ENCODE data around the gene BTBD2.

Gene BTBD2

DNA sequence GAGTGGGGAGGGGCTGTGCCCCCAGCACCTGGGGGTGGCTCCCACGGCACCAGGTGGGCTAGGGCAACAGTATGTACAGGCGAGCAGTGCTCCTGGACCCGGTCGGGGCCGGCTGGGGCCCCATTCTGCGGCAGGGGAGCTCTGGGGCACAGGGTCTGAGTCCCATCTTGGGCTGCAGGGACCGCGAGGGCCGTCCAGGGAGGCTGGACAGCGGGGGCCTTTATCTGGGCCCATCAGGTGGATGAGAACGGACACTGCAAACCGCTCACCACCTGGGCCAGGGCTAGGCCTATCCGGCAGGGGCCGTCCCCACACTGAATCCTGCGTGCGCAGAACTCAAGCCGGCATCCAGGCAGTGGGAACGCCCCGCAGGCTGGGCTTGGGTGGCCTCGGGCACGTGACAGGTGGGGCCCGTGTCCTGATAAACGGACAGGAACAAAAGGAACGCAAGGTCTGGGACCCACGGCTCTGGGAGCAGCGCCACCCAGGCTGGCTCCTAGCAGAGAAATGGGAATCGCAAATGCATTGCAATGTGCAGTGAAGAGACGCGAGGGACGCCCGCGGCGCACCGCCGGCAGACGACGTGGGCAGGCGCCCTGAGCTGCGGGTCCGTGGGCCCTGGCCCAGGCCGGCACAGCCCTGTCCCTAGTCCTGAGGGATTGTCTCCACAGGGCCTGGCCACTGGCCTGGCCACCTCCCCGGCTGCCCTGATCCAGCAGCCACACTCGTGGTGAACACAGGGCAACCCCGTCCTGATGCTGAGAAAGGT lies 29.7 kb downstream of the BTBD2 start:
- no peak for DNase-seq (ENCODE audit: low read depth)

DNA sequence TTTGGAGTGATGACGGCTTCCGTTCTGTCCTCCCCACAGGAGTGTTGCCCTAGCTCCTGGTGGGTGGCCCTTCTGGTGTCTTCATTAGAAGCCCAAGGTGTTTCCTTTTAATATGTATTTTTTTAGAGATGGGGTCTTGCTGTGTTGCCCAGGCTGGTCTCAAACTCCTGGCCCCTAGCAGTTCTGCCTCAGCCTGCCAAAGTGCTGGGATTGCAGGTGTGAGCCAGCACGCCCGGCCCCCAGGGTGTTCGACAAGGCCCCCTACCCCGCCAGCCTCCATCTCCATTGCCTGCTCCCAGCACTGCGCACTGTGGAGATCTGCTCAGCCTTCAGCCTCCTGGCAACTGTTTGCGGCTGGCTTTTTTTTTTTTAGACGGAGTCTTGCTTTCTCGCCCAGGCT lies 31.2 kb downstream of the BTBD2 start:
- no peak for DNase-seq (ENCODE audit: low read depth)

DNA sequence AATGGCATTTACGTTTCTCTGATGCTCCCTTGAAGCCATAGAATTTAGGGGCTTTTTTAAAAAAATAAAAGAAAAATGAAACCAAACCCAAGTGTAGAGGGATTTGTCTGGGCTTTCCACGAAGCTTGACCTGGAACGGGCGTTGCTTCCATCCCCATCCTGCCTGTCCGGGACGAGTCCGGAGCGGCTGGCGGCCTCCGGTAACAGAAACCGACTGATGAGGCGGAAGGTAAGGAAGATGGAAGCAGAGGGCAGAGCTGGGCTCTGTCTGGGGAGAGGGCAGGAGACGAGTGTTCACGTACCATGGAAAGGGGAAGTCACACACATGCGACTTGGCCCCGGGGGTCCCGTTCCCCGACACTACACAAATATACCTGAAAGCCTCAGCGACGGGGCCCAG lies 34.3 kb downstream of the BTBD2 start:
- no peak for DNase-seq (ENCODE audit: low read depth)

GRCh38 chr19:1980809-1981181 lies 34.7 kb downstream of the BTBD2 start:
- no peak for DNase-seq (ENCODE audit: low read depth)

DNA sequence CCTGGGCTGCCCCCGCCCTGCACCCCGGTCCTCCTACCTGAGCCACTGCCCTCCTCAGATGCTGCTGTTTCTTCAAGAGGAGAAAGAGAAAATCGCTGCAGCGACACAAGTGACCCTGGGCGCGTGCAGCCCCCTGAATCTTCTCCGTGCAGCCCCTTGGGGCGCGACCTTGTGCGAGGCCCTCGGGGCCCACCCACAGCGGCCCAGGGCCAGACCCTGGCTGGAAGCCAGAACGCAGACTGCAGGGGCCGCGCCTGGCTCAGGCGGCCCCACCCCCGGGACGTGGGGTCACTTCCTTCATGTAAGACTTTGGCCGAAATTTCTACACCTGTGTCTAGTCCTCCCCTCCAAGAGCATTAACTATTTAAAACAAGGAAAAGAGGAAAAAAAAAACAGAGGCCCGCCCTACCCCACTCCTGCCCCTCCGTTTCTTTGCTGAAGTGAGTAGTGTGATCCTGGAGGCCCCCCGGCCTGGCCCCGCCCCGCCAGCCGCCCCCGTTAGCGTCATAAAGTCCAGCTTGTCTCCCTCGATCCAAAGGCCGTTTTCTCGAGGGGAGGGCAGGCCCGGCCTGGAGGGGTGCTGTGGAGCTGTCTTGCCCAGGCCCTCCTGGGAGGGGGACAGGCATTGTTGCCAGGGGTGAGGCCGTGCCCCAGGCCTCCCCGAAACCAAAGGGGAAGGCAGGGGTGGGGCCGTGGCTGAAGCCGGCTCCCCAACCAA lies 35.3 kb downstream of the BTBD2 start:
- no peak for DNase-seq (ENCODE audit: low read depth)

DNA sequence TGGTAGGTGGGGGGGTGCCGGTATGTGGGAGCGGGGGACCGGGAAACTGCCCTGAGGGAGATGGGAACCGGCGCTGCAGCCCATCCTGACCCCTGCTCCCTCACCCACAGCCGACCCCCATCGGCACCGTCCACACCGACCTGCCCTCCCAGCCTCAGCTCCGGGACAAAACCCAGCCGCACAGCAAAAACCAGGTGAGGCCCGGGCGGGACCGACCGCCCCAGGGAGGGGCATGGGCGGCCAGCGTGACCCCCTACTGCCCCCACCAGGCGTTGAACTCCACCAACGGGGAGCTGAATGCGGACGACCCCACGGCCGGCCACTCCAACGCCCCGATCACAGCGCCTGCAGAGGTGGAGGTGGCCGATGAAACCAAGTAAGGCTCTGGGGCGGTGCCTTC lies 35.9 kb downstream of the BTBD2 start:
- DNase-seq (ENCODE audit: low read depth) = no peak

DNA sequence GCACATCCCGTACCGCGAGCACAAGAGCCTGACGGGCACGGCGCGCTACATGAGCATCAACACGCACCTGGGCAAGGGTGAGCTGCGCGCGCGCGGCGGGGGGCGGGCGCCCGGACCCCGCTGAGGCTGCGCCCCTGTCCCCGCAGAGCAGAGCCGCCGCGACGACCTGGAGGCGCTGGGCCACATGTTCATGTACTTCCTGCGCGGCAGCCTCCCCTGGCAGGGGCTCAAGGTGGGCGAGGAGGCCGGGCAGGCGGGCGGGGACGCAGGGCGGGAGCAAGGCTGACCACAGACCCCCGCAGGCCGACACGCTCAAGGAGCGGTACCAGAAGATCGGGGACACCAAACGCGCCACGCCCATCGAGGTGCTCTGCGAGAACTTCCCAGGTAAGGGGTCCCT lies 36.5 kb downstream of the BTBD2 start:
- DNase-seq (ENCODE audit: low read depth) = no peak

GRCh38 chr19:1978346-1978894 lies 37.1 kb downstream of the BTBD2 start:
- no peak for DNase-seq (ENCODE audit: low read depth)

DNA sequence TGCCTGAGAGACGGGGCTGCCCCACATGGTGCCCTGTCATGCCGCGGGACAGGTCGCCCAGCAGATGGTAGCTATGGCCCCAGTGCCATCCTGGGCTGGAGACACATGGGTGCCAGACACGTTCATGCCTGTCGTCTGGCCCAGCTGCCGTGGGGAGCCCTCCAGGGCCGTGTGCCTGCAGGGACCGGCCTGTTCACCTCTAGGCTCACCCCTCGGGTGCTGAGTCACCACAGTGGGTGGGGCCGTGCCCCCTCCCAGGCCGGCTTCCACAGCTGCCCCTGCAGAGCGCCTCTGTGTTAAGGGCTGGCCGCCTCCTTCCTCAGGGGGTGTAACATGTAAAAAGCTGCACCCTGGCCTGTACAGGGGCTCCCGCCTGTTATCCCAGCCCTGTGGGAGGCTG lies 38.4 kb downstream of the BTBD2 start:
- no peak for DNase-seq (ENCODE audit: low read depth)

GRCh38 chr19:1975162-1975480 lies 40.4 kb downstream of the BTBD2 start:
- DNase-seq (ENCODE audit: low read depth) = no peak

DNA sequence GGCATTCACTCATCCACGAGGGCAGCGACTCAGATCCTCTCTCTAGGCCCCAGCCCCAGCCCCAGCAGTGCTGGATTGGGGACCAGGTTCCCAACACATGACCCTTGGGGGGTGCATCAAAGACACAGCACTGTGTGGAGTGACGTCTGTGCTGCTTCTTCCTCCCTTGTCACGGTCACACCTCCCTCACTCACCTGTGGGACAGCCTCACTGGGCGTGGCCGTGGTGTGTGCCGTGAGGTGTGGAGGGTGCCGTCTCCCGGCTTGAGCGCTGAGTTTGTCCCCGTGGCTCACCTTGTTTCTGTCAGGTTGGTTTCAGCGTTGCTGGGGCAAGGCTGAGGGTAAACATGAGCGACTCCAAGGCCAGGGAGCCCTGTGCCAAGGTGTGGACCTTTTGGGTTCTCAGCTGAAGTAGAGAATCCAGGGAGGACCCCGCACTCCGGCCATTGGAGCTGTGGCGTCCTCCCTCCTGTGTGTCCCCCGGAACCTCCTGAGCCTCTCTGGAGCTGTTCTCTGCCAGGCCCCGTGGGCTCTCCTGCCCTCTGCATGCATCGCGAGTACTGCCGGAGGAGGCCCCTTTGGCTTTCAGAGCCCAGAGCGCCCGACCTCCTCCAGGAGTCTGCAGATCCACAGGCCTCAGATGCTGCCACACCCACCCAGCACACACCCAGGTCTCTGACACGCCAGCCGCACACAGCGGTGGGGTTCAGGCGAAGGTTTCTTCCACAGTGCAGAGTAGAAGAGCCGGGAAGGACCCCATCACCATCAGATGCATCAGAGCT lies 40.9 kb downstream of the BTBD2 start:
- no peak for DNase-seq (ENCODE audit: low read depth)

DNA sequence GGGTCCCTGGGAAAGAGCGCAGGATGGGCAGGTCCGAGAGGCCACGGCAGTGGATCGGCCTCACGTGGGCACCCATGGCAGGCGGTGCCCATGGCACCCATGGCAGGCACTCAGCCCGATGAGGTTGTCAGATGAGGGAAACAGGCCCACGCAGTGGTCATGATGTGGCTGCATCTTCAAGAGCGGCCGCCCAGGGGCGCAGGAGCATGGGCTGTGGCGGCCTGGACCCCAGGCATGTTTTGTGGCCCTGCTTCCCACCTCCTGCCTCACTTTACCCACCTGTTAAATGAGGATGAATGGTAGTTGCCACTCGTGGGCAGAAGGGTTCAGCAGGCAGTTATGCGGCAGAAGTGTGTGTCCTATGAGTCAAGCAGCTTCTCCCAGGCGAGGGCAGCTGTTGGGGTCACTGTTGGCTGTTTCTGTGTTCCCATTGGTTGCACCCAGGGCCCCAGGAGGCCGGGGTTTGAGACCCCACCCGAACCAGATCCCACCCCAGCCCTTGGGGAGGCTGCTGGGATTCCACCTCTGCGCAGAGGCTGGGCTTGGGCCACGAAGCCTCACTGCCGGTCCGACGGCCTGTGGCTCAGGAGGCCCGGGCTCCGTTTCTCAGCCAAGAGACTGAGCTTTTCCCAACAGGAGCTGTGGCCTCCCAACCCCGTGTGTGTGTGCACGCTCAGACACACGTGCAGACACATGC lies 44.6 kb downstream of the BTBD2 start:
- DNase-seq (ENCODE audit: low read depth) = no peak

- no peak for DNase-seq (ENCODE audit: low read depth)
These were observed 45.3 kb downstream of the BTBD2 start for GRCh38 chr19:1970003-1970805.

- no peak for DNase-seq (ENCODE audit: low read depth)
These were observed 46.1 kb downstream of the BTBD2 start for GRCh38 chr19:1969176-1970002.

DNA sequence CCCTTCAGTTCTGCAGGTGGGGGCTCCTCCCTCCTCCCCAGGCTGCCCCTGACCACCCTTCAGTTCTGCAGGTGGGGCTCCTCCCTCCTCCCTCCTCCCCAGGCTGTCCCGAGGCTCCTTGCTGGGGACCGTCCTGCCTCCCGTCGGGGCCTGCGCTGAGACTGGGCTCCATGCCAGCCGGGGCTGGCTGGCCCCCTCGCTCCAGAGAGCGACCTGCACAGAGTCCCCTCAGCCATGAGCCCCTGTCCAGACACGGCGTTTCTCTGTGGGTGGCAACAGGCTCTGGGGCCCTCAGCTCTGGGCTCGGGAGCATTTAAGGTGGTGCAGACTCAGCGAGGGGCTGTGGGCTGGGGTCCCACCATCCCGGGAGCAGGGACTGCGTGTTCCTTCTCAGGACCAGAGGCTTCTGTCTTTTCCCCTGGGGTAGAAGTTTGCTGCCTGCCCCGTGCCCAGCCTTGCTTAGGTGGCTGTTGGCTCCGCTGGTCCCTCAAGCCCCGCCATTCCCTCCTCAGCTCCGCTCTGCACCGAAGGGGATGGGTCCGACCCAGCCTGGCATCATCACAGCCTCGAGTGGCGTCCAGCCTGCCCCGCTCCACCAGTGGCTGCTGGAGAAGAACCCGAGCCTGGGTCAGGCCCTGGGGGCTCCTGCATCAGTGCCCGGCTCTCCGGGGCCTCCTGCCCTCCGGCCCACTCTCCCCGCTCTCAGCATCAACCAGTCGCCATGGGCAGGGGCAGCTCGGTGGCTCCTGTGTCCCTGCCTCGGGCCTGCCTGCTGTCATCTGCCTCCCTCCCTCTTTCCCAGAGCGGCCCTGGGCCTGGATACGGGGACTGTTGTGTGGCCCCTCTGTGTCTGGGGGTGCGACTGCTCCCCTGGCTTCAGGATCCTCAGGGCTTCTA lies 47.0 kb downstream of the BTBD2 start:
- no peak for DNase-seq (ENCODE audit: low read depth)

DNA sequence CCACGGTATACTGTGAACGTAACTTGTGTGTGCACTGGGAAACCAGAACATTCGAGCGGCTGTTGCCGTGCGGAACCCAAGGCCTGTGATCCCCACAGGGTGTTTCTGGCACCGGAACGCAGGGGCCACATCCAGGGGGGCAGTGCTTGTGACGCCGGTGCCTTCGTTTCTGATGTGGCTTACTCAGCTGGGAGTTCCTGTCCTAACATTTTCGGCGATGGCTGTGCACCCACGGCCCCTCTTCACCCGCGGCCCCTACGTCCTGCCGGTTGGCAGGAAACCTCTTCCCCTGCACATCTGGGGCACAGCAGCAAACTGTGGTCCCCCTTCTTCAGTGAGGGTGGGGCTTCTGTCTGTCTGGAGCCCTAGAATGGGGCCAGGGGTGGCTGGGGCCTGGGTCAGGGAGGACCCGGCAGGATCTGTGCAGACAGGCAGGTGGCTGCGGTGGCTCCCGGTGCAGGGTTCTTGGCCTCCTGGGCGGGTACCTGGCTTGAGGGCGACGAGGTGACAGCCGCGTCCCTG lies 48.4 kb downstream of the BTBD2 start:
- no peak for DNase-seq (ENCODE audit: low read depth)

- no peak for DNase-seq (ENCODE audit: low read depth)
These were observed 52.8 kb downstream of the BTBD2 start for GRCh38 chr19:1962674-1963073.

GRCh38 chr19:1961000-1961883 lies 54.3 kb downstream of the BTBD2 start:
- no peak for DNase-seq (ENCODE audit: low read depth)
